HepG2 (cell line): Measurements from ENCODE around the gene CFAP46. TPM values are rescaled to one million over a fixed set of nuclear protein-coding genes. Genes with fewer than 3 reads are reported as not detected.

Source experiments
- ATAC-seq: fragments of 200-7000 bp; cut with Tn5 transposase; 3 replicates; pipeline ENCODE4 v1.9.1; 2020; ENCODE audit warnings: mild to moderate bottlenecking, moderate library complexity
- BruUV-seq: library from RNA; stranded (reverse); fragments of 400-500 nt; replicated peaks from 2 replicates; lab custom pipeline; 2021; lab: Mats Ljungman, UMichigan
- CTCF ChIA-PET: fragments of 300-600 bp; formaldehyde crosslinking; extraction: SDS; loops from one replicate; lab custom pipeline; 2021; ENCODE audit warnings: low total read pairs, inconsistent platforms, low intra/inter-chr PET ratio; lab: Yijun Ruan, JAX
- POLR2A ChIA-PET: fragments of 350-600 bp; sonication (Branson Sonifier 250); formaldehyde crosslinking; loops from one replicate; lab custom pipeline; 2020; ENCODE audit warnings: antibody characterized with exemption, inconsistent platforms; lab: Yijun Ruan, JAX
- DNase-seq: peaks from one replicate; pipeline ENCODE4 v3.0.0-alpha.2; 2015; ENCODE audit warnings: low spot score
- FAIRE-seq: peaks from 3 replicates; lab custom pipeline; 2011; peaks lifted over from hg19 to GRCh38; lab: Jason Lieb, UNC
- H2AFZ ChIP-seq: one replicate; pipeline ENCODE4 v1.6.1; 2011; ENCODE audit warnings: low read length, inconsistent platforms
- H3K27ac ChIP-seq: fragments of 300-600 bp; 3 replicates; pipeline ENCODE4 v1.8.0; 2011; ENCODE audit warnings: mixed run types, mild to moderate bottlenecking, mixed read lengths, low read length, inconsistent platforms; ENCODE audit not compliant: insufficient read depth; ENCODE audit errors: extremely low read length
- H3K27me3 ChIP-seq, 2 experiments: fragments of 200-600 bp in 1 of 2; 2 replicates in 1 of 2; 3 replicates in 1 of 2; pipeline versions ENCODE4 v1.6.0 to v1.8.0; 2011; ENCODE audit warnings: low read length in 2 of 2, mild to moderate bottlenecking in 2 of 2, moderate library complexity in 2 of 2, inconsistent platforms in 1 of 2; ENCODE audit not compliant: insufficient read depth in 2 of 2, control insufficient read depth in 1 of 2
- H3K36me3 ChIP-seq, 2 experiments: fragments of 200-600 bp in 1 of 2; replicated peaks in 1 of 2; 2 replicates in 1 of 2; 3 replicates in 1 of 2; pipeline versions ENCODE4 v1.5.1 to v1.8.0; 2011; ENCODE audit warnings: low read length in 2 of 2, inconsistent platforms in 1 of 2; ENCODE audit not compliant: insufficient read depth in 2 of 2, control insufficient read depth in 1 of 2
- H3K4me1 ChIP-seq: 2 replicates; pipeline ENCODE4 v1.5.1; 2012; ENCODE audit warnings: low read length, inconsistent platforms; ENCODE audit not compliant: insufficient read depth
- H3K4me2 ChIP-seq: 2 replicates; pipeline ENCODE4 v1.6.0; 2011; ENCODE audit warnings: low read depth, low read length, inconsistent platforms
- H3K4me3 ChIP-seq, 3 experiments: fragments of 200-600 bp in 1 of 3; sonication (generic), shearing (Covaris generic) in 1 of 3; replicated peaks in 1 of 3; 2 replicates each; pipeline ENCODE4 v1.5.1; 2011 to 2016; ENCODE audit warnings: low read length in 3 of 3, inconsistent platforms in 2 of 3, low read depth in 2 of 3, mild to moderate bottlenecking in 2 of 3, control low read depth in 1 of 3, mixed read lengths in 1 of 3; ENCODE audit not compliant: insufficient read depth in 1 of 3
- H3K79me2 ChIP-seq: one replicate; pipeline ENCODE4 v1.6.1; 2011; ENCODE audit warnings: low read length, inconsistent platforms; ENCODE audit not compliant: insufficient read depth
- H3K9ac ChIP-seq: 2 replicates; pipeline ENCODE4 v1.6.0; 2011; ENCODE audit warnings: mild to moderate bottlenecking, low read depth, low read length, inconsistent platforms; ENCODE audit not compliant: insufficient read depth
- H3K9me3 ChIP-seq: 2 replicates; pipeline ENCODE4 v1.5.1; 2012; ENCODE audit warnings: mild to moderate bottlenecking, low read length
- H4K20me1 ChIP-seq: 2 replicates; pipeline ENCODE4 v1.6.0; 2011; ENCODE audit warnings: inconsistent platforms, mild to moderate bottlenecking, low read length, moderate library complexity; ENCODE audit not compliant: insufficient read depth
- MNT ChIP-seq: fragments of 450-650 bp; IDR thresholded peaks from 2 replicates; pipeline ENCODE4 v1.6.1; 2016
- RFX1 ChIP-seq: fragments of 450-650 bp; IDR thresholded peaks from 2 replicates; pipeline ENCODE4 v1.6.1; 2017
- ZBTB26 ChIP-seq: IDR thresholded peaks from 2 replicates; pipeline ENCODE4 v1.6.1; 2016; ENCODE audit warnings: missing compliant biosample characterization, missing genetic modification reagents, borderline replicate concordance
- ZNF256 ChIP-seq: sonication (generic); formaldehyde crosslinking; conservative IDR thresholded peaks from 2 replicates; pipeline ENCODE4 v1.4.0; 2020; ENCODE audit warnings: missing genetic modification reagents
- WGBS: methylation state at CpG from one replicate; pipeline ENCODE4 v1.1.6; 2017; ENCODE audit warnings: low lambda C conversion rate; 5-methylcytosine and 5-hydroxymethylcytosine counted together
- in situ Hi-C: cut with HindIII; loops from 2 replicates; pipeline ENCODE4 v1.10.0; 2017; ENCODE audit warnings: low pct_unique_long_range_greater_than_20kb; ENCODE audit not compliant: extremely low pct_ligation_motif_present
- intact Hi-C: fragments of 100-400 bp; cut with micrococcal nuclease; formaldehyde crosslinking; loops from one replicate; pipeline ENCODE4 v1.10.0; 2022; ENCODE audit not compliant: unreplicated experiment
- polyA plus RNA-seq, 8 experiments: library from polyadenylated mRNA; depleted of rRNA in 3 of 8; stranded (reverse) in 7 of 8; unstranded in 1 of 8; fragments of >200 nt; fragmentation: Illumina TruSeq in 4 of 8; extraction: Trizol in 4 of 8; gene quantifications; 2 replicates each; pipeline versions ENCODE4 v1.2.1 to v1.2.3, GENCODE V29; 2011 to 2016; ENCODE audit warnings: low read depth in 4 of 8, missing spikeins in 1 of 8, mixed read lengths in 1 of 8; ENCODE audit not compliant: insufficient read depth in 1 of 8
- total RNA-seq, 5 experiments: library from RNA; depleted of rRNA; stranded (reverse); fragments of >200 nt; fragmentation: Illumina TruSeq; extraction: Trizol; gene quantifications; 2 replicates each; pipeline ENCODE4 v1.2.3, GENCODE V29; 2016; ENCODE audit warnings: low read depth in 1 of 5

Gene CFAP46
- total and polyA plus RNA-seq, 2 of the 13 experiments (the other 11 are each of a cell fraction or from before 2014, with no cell fraction given) = 0.24 to 0.84 TPM

- CTCF ChIA-PET = no interaction called here
- Histone ChIP-seq H2AFZ (no peak overlapping the region), H3K4me3 (no peak overlapping the region), H3K4me1 (no peaks in the 10 kb centered on the region), H4K20me1 (no peaks in the 10 kb centered on the region)
- TF ChIP-seq RFX1 = no peak
- TF ChIP-seq MNT = peak; percentile 98
- TF ChIP-seq, all 625 proteins: peak for 1
- in situ Hi-C loops (no loop called here), intact Hi-C loops (no loop called here)
- 80% methylated on average over 1 of the region's 5 CpGs for WGBS
- no TSS peak for BruUV-seq
- Histone ChIP-seq H3K9ac (no peak overlapping the region), H3K27me3 (no peaks in the 10 kb centered on the region), H3K4me2 (no peak overlapping the region), H3K79me2 (no peaks in the 10 kb centered on the region), H3K9me3 (no peaks in the 10 kb centered on the region), H3K27ac (no peak overlapping the region), H3K36me3 (no peaks in the 10 kb centered on the region; a peak in 1 of 5 replicates)
- ATAC-seq = no peak
- no peak for FAIRE-seq
- POLR2A ChIA-PET = no interaction called here
- no peak for DNase-seq
Measured at GRCh38 chr10:132763545-132763944, 178.8 kb downstream of the CFAP46 start.

- ATAC-seq = no peak
- Histone ChIP-seq H3K9ac (no peak overlapping the region), H3K9me3 (no peaks in the 10 kb centered on the region), H3K4me1 (no peaks in the 10 kb centered on the region), H3K79me2 (no peaks in the 10 kb centered on the region), H4K20me1 (no peaks in the 10 kb centered on the region), H3K4me2 (no peak overlapping the region), H3K36me3 (peaks cover 0 to 2% of the 10 kb centered on the region in 2 experiments; a peak in 1 of 5 replicates), H3K4me3 (no peak overlapping the region), H3K27me3 (no peaks in the 10 kb centered on the region), H2AFZ (no peak overlapping the region), H3K27ac (no peak overlapping the region)
- intact Hi-C loops (no loop called here), in situ Hi-C loops (no loop called here)
- ChIA-PET CTCF (no interaction called here), POLR2A (no interaction called here)
- WGBS = 97% methylated on average over 6 of the region's 6 CpGs
- no peak for TF ChIP-seq ZNF256
- no peak for TF ChIP-seq ZBTB26
- no peak for DNase-seq
- TSS peak; percentile 48 for BruUV-seq
- FAIRE-seq = no peak
Measured at GRCh38 chr10:132762267-132762666, 180.1 kb downstream of the CFAP46 start.
